Bronchial epithelial cell (primary cell): ENCODE results near the gene KDM3A. TPM values are rescaled to one million over a fixed set of nuclear protein-coding genes. Genes with fewer than 3 reads are reported as not detected.

Experiments
- DNase-seq: peaks from one replicate; pipeline ENCODE4 v3.0.0-alpha.2; 2010; ENCODE audit warnings: low read depth
- FAIRE-seq: peaks from 2 replicates; lab custom pipeline; 2011; peaks lifted over from hg19 to GRCh38; lab: Jason Lieb, UNC
- H3K27me3 ChIP-seq: 2 replicates; pipeline ENCODE4 v1.5.1; 2011; ENCODE audit warnings: low read length; ENCODE audit not compliant: control insufficient read depth, insufficient read depth
- H3K36me3 ChIP-seq: 2 replicates; pipeline ENCODE4 v1.5.1; 2011; ENCODE audit warnings: low read length; ENCODE audit not compliant: control insufficient read depth, insufficient read depth
- H3K4me3 ChIP-seq: 2 replicates; pipeline ENCODE4 v1.5.1; 2011; ENCODE audit warnings: mild to moderate bottlenecking, low read depth, low read length, control low read depth
- CTCF ChIP-seq: IDR thresholded peaks from 2 replicates; pipeline ENCODE4 v1.5.1; 2011; ENCODE audit warnings: mild to moderate bottlenecking, moderate library complexity, low read length, control low read depth, inconsistent platforms; ENCODE audit not compliant: insufficient read depth, severe bottlenecking
- total RNA-seq: library from RNA; depleted of rRNA; stranded (reverse); fragments of >200 nt; gene quantifications from 2 replicates; pipeline ENCODE4 v1.2.1, GENCODE V29; 2014

Gene KDM3A
- total RNA-seq, 1 donor from 2014 or later: 27.4 TPM

- H3K4me3 ChIP-seq: no peak overlapping the region
- FAIRE-seq: no peak
- no peaks in the 10 kb centered on the region for H3K27me3 ChIP-seq
- no peak for DNase-seq
- peaks cover 1% of the 10 kb centered on the region for H3K36me3 ChIP-seq
- TF ChIP-seq CTCF: no peak
These were observed 81.5 kb downstream of the KDM3A start for GRCh38 chr2:86522711-86523110.

GRCh38 chr2:86523491-86523890 lies 82.3 kb downstream of the KDM3A start:
- Histone ChIP-seq H3K36me3 (peaks cover 1% of the 10 kb centered on the region), H3K27me3 (no peaks in the 10 kb centered on the region), H3K4me3 (no peak overlapping the region)
- FAIRE-seq (no peak), DNase-seq (no peak)
- TF ChIP-seq CTCF: no peak

GRCh38 chr2:86525421-86526340 lies 84.5 kb downstream of the KDM3A start:
- no peak for FAIRE-seq
- no peak for DNase-seq
- no peaks in the 10 kb centered on the region for H3K27me3 ChIP-seq
- H3K4me3 ChIP-seq: no peak overlapping the region
- peaks cover 3% of the 10 kb centered on the region for H3K36me3 ChIP-seq
- no peak for TF ChIP-seq CTCF

GRCh38 chr2:86533589-86533988 lies 92.4 kb downstream of the KDM3A start:
- Histone ChIP-seq H3K4me3 (no peak overlapping the region), H3K36me3 (peaks cover 2% of the 10 kb centered on the region), H3K27me3 (no peaks in the 10 kb centered on the region)
- FAIRE-seq (no peak), DNase-seq (no peak)
- TF ChIP-seq CTCF: no peak

GRCh38 chr2:86541334-86541733 lies 100.2 kb downstream of the KDM3A start:
- H3K27me3 ChIP-seq: no peaks in the 10 kb centered on the region
- DNase-seq (no peak), FAIRE-seq (no peak)
- TF ChIP-seq CTCF: no peak
- no peak overlapping the region for H3K4me3 ChIP-seq
- H3K36me3 ChIP-seq: no peaks in the 10 kb centered on the region

Other genes with a start within 250 kb of the KDM3A start
- 32.4 and 43.5 TPM in 2 replicates for gene IMMT, start 245.9 kb upstream of the KDM3A start, total RNA-seq
- gene MRPL35, start 241.9 kb upstream of the KDM3A start, total RNA-seq: 24.2 and 26.8 TPM in 2 replicates
- gene REEP1, start 103.7 kb upstream of the KDM3A start, total RNA-seq: under 0.01 TPM in 1 of 2 replicates, not detected in the other
- 60.6 and 87.6 TPM in 2 replicates for gene CHMP3, start 122.1 kb downstream of the KDM3A start, total RNA-seq
- gene RNF103, start 182.5 kb downstream of the KDM3A start, total RNA-seq: 17.7 and 18.2 TPM in 2 replicates